ENCODE data around the gene LAYN. TPM values are rescaled to one million over a fixed set of nuclear protein-coding genes. Genes with fewer than 3 reads are reported as not detected.

LAYN gene
- total RNA-seq, 1 donor from 2014 or later = 19.3 TPM

DNA sequence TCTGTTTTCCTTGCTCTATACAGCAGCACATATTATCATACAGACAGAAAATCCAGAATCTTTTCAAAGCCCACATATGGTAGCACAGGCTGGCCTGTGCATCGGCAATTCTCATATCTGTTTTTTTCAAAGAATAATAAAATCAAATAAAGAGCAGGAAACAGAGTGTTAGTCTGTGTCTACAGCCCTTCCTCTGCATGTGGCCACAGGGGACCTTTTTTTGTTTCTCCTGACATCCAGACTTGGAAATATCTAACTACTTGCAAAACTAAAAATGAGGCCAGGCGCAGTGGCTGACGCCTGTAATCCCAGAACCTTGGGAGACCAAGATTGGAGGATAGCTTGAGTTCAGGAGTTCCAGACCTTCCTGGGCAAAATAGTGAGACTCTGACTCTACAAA is 20.3 kb downstream of the LAYN start:
- DNase-seq (ENCODE audit: extremely low read depth, low read depth, low spot score) = no peak

DNA sequence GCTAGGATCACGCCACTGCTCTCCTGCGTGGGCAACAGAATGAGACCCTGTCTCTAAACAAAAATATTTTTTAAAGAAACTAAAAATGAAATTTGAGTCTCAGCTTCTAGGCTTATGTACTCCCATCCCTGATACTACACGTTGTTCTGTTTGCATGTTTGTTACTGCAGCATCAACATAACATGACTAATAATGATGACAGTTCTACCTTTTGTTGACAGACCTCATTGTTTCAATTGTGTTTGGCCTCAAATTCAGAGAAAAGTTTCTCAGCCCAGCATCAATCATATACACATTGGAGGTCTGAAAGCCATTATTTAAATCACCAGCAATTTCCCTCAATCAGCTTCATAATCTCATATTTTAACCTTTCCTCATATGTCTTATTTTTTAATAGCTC is 20.8 kb downstream of the LAYN start:
- no peak for DNase-seq (ENCODE audit: extremely low read depth, low read depth, low spot score)

DNA sequence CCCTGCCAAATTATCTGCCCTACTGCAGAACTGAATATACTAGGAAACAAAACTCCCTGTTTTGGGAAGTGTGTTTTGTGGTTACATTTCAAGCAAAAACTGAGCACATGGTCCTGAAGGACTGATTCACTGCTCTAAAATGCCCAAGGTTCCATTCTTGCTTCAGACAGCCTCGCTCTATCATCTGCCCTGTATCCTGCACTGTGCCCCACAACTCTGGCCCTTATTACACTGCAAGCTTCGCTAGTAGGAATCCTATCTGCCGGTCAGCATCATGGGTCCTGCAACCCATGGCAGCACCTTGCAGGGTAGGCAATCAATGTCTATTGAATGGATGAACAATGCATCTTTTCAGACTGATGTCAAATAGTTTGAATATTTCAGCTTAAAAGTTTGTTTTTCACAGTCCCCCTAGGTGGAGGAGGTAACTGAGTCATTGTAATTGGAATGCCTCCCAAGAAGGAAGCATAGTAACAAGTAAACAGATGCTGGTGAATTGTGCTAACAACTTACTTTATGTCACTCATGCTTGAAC is 21.3 kb downstream of the LAYN start:
- DNase-seq (ENCODE audit: extremely low read depth, low read depth, low spot score) = no peak

DNA sequence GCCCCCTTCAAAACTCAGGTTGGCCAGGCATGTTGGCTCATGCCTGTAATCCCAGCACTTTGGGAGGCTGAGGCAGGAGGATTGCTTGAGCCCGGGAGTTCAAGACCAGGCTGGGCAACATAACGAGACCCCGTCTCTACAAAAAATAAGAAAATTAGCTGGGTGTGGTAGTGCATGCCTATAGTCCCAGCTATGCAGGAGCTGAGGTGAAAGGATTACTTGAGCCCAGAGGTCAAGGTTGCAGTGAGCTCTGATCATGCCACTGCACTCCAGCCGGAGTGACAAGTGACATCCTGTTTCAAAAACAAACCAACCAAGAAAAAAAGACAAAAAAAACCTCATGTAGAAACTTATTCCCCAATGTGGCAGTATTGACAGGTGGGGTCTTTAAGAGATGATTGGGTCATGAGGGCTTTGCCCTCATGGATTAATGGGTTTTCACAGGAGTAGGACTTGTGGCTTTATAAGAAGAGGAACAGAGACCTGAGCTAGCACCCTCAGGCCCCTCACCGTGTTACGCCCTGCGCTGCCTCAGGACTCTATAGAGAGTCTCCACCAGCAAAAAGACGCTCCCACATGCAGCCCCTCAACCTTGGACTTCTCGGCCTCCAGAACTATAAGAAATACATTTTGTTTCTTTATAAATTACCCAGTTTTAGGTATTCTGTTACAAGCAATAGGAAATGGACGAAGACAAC is 22.3 kb downstream of the LAYN start:
- DNase-seq (ENCODE audit: extremely low read depth, low read depth, low spot score) = no peak

DNA sequence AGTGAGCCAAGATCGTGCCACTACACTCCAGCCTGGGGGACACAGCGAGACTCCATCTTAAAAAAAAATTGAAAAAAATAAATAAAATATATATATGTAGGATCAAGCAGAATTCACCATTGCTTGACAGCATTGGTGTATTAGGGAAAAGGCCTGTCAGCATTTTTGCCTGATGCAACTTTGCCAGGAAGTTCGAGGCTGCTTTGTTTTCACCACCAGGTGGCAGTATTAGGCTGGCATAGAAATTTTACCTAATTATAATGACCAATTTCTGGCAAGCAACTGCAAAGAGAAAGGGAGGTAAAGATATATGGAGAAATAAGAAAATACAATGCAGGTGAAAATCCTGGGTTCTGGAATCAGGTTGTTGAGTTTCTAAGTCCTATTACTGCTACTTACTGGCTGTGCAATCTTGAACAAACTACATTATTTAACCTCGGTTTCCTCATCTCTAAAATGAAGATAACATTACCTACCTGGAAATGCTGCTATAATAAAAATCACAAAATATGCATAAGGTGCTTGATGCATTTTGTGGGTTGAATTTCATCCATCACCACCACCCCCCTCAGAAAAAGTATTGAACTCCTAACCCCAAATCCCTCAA is 24.7 kb downstream of the LAYN start:
- DNase-seq (ENCODE audit: extremely low read depth, low read depth, low spot score) = peak; percentile 62

DNA sequence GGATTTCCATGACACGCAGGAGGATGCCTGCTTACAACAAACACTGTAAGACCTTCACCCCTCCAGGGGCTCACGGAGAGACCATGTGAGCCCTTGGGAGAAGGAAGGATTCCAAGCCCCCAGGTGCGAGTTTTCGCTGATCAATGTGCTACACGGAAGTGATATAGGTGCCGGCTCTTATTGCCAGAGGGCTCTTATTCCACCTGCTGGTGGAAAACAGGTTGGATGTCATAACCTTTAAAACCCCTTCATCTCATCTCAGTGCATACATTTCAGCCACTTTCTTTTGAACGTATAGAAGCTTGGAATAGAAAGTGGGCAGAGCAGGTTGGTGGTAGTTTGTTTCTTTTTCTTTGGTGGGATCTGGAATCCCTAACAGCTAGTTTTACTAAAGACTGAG is 25.8 kb downstream of the LAYN start:
- no peak for DNase-seq (ENCODE audit: extremely low read depth, low read depth, low spot score)

DNA sequence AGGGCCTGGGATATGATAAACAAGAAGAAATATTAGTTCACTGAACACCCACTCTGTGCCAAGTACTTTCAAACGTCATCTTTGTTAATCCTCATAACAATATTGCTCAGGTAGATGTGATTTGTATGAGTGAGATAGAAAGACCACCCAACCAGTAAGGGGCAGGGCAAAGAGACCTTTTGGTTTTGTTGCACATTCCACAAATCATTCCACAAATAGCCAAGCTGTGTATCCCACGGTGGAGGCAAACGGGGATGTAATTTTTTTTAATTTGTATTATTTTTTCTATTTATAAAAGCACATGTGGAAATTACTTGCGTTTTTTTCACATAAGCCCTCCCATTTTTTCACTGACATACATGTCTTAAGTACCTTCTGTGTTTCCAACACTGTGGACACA is 29.0 kb downstream of the LAYN start:
- DNase-seq (ENCODE audit: extremely low read depth, low read depth, low spot score) = no peak

DNA sequence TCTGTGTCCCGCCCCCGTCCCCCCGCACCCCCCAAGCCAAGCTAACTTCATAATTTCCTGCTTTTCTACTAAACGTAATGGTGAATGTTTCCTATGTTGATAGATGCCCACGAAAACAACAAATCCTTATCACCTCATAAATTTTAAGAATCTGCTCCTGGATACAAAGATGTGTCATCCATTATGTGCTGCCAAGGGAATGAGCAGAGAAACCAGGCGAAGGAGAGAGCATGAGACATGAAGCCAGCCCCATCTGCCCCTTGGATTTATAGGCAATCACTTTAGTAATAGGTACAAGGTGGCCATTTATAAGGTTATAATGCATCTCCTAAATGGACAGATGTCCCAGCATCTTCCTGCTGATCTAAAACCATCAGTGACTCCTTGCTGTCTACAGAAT is 30.3 kb downstream of the LAYN start:
- no peak for DNase-seq (ENCODE audit: extremely low read depth, low read depth, low spot score)

DNA sequence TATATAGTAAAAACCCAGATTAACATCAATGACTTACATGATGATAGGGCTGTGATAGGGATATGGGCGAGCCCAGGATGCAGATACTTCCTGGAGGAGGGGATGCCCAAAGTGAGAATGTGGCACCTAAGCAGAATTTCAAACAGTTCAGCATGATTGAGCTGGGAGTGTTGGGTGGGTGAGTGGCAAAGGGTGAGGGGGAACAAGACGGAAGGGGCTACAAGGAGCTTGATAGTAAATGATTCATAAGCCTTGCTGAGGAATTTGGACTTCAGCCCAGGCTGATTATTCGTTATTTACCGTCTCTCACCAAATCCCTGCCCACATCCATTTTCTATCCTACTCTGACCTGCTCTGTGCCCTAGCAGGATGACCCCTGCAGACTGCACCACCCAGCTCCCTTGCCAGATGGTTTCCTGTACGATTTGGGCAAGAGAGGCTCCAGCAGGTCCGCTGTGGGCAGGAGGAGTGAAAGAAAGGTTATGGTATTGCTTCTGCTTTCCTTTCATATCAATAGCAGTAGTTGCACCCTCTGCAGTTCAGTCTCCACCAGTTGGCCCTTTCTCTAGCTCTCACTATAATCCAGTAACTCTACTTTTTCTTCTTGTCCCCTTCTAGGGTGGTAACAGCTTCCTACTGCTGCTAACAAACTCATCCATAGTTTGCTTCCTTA is 31.4 kb downstream of the LAYN start:
- no peak for DNase-seq (ENCODE audit: extremely low read depth, low read depth, low spot score)

DNA sequence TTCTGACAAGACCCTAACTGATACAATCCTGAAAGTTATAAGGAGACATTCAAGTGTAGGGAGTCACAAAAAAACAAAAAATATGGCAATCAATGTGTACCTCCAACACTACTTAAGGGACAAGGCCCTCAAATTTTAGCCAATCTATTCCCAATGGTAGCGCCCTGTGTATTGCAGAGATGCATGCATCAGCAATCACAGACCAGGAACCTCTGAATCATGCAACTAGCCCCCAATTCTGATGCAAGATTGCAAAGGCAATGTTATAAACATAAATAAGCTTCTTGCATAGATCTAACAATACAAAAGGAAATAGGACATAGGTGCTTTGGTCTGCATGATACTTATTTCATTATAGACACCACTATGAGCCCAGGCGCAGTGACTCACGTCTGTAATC is 32.1 kb downstream of the LAYN start:
- no peak for DNase-seq (ENCODE audit: extremely low read depth, low read depth, low spot score)

DNA sequence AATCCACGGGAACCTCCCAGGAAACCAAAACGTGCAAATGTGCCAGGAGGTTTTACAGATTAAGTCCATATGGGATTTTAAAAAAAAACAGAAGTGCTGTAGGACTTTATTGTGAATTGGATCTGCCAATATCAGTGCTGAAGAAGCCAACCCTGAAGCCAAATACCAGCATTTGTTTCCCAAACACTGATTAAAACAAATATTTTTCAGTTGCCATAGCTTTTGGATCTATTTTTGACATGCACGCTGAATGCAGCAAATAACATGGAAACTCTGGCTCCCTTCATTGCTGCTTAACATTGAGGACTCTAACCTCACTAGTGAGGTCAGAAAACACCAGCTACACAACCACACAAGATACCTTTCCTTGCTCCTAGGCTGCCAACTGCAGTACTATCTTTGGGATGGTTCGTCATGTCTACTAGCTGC is 33.3 kb downstream of the LAYN start:
- DNase-seq (ENCODE audit: extremely low read depth, low read depth, low spot score) = no peak

DNA sequence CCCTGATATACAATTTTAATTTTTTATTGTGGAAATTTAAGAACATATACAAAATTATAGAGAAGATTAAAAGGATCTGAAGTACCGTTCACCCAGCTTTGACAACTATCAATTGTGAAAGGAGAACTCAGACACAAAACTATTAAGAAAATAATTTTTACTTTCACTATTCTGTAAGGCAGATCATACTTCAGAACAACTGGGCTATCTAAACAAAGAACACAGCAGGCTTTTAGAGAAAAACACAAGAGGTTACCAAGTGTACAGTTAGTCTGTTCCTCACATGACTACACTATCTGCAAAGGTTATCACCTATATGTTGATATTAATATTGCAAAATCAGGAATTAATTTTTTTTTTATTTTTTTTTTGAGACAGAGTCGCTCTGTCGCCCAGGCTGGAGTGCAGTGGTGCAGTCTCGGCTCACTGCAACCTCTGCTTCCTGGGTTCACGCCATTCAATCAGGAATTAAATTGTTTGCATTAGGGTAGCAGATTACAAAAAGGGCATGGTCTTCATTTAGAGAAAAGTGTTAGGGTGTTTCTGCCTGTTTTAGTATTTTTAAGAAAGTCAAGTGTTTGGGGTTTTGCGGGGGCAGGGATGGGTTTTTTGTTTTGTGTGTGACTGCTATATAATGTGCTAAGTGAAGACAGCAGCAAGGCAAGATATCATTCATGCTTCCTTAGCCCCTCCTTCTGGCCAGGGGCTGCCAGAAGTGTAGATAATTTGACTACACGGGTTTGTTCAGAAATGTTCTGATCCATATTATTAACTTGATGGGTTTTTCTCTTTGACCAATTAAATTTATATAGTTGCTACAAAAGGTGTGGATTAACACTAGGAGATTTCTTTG is 34.1 kb downstream of the LAYN start:
- DNase-seq (ENCODE audit: extremely low read depth, low read depth, low spot score) = no peak

DNA sequence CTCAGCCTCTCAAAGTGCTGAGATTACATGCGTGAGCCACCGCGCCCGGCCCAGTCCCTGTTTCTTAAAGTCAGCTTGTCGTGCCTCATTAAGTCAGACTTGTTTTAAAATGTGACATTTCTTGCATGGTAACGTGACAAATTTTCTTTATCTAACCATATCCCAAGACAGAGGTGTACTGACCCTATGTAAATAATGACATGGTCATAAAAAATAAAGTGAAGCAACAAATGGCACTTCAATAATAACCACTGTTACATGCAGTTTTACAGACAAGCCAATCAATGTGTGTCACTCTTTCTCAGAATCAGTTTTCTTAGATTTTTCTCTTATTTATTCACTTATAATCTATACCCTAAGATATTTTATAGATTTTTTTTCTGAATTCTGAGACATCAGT is 35.2 kb downstream of the LAYN start:
- DNase-seq (ENCODE audit: extremely low read depth, low read depth, low spot score) = no peak

DNA sequence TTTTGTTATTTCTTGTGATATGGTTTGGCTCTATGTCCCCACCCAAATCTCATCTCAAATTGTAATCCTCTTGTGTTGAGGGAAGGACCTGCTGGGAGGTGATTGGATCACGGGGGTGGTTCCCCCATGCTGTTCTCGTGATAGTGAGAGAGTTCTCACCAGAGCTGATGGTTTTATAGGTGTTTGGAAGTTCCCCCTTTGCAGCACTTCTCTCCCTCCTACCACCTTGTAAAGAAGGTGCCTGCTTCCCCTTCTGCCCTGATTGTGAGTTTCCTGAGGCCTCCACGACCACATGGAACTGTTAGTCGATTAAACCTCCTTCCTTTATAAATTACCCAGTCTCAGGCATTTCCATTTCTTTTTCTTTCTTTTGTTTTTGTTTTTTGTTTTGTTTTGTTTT is 37.3 kb downstream of the LAYN start:
- DNase-seq (ENCODE audit: extremely low read depth, low read depth, low spot score) = no peak

DNA sequence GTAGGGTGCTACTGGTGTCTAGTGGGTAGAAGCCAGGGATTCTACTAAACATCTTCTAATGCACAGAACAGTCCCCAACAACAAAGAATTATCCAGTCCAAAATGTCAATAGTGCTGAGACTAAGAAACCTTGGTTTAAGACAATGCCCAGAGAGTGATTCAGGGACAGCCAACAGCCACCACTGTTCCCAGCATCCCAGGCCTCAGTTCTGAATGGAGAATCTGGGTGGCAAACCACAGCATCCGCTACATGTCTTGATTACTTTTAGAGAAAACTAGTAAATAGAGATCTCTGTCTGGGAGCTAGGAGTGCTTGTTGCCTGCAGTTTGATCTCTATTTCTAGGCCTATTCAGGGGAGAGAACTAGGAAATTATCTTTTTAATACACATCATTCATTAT is 40.8 kb downstream of the LAYN start:
- no peak for DNase-seq (ENCODE audit: extremely low read depth, low read depth, low spot score)

DNA sequence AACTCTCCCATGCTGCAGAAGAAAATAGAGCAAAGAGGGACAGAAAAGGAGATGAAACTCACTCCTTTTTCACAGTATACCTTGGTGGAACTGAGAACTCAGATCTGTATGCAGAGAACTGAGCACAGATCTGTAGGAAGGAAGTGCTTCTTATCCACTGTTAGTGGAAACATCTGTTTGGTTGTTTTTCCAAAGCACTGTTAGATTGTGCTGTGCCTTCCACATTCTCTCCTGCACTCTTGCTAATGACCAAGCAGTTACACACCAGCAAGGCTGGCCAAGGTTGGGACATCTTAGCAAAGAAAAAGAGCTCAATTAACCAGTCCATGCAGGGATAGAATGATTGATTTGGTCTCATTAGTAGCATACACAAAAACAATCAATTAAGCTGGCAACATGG is 41.6 kb downstream of the LAYN start:
- no peak for DNase-seq (ENCODE audit: extremely low read depth, low read depth, low spot score)

DNA sequence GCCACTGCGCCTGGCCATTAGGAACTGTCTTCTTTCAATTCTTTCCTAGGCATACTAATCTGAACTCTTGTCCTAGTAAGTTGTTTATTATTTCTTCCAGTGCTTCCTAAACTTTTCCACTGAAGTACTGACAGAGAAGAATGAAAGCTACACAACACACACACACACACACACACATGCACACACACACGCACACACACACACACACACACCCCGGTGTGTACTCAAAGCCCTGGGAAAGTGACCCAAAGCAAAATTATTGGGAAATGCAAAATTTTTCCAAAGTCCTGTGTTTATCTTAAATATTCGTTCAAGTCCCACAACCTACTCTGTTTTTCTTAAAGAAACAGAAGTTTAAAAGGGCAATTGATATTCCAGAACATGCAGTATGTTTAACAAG is 42.4 kb downstream of the LAYN start:
- DNase-seq (ENCODE audit: extremely low read depth, low read depth, low spot score) = no peak

DNA sequence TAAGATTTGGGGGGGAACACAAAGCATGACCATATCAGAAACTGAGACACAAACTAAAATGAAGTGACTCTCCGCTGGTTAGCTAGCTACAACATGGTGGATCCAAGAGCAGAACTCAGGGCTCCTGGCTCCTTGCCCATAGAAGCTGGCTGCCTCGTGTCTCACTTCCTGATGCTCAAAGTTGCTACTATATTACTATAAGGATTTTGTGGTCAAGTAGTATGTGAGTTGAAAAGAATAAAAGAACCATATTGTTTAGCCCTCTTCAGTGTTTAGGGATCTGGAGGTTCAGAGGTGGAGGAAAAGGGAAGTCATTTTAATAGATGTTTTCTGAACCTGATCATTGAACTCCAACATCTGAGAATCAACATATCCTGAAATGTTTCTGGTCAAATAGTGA is 44.9 kb downstream of the LAYN start:
- DNase-seq (ENCODE audit: extremely low read depth, low read depth, low spot score) = no peak

DNA sequence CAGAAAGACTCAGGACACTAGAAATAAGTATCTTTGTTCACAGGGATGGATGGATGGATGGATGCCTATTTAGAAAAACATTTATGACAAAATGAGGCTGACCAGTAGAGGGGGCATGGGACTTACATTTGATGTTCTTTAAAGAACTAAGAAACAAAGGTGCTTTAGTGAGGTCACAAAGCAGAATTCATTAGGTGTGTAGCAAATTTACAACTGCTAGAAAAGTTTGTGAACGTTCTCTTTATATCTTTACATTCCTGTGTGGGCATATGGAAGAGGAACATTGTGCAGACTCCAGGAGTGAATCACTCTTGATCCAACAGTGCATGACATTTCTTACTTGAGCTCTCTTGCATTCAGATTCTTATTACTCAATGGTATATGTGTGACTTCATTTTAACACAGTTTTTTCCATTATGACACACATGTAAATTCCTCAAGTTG is 45.9 kb downstream of the LAYN start:
- no peak for DNase-seq (ENCODE audit: extremely low read depth, low read depth, low spot score)

DNA sequence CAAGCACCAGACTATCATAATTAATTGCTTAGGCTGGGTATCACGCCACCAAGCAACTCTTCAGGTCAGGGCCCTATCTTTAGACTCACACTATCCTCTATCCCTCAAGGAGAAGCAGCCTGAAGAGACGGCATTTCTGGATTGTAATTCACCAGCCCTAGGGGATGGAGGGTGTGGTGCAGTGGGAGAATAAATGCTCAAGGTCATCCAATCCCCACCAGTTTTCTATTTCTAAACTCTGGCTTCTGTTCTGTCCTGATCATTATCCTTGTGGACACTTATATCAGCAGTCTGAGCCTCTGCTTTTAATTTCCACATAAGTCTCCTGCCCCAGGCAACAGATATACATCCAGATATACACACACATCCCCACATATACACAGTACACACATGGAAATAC is 48.6 kb downstream of the LAYN start:
- DNase-seq (ENCODE audit: extremely low read depth, low read depth, low spot score) = no peak

DNA sequence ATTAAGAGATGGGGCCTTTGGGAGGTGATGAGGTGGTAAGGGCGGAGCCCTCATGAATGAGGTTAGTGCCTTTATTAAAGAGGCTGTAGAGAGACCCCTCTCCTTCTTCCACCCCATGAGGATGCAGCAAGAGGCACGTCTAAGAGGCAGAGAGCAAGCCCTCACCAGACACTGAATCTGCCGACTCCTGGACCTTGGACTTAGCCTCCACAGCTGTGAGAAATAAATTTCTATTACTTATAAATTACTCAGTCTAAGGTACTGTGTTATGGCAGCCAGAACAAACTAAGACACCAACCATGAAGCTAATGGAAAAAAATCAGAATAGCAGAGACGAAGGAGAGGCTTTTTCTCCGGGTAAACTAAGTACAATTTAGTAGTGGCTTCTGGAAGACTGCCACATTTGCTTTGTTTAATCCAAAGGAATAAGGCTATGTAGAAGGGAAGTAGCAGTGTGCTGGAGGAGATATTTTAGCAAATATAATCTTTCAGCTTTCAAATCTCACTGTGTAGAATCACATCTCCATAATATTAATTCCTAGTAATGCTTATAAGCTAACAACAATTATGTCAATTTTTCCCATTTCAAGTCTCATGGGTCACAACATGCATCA is 49.5 kb downstream of the LAYN start:
- DNase-seq (ENCODE audit: extremely low read depth, low read depth, low spot score) = no peak
